ENCODE results near the gene ACP7.

ACP7 gene

DNA sequence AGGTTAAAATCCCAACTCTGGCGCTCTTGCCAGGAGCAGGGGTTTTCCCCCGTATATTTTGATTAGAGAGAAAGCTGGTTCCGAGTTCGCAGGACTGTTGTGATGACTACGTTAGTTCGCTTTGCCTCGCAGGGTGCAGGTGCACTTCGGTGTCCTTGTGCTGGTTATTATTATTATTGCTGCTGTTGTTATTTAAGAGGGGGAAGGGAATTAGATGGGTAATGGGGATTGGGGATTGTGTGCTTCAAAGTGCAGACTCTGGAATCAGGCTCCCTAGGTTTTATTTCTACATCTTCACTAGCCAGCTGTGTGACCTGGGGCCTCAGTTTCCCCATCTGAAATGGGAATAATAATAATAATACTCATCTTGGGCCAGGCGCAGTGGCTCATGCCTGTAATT lies 15.2 kb downstream of the ACP7 start:
- TF ChIP-seq SIN3A (IDR thresholded peaks at IDR 0.05; ENCODE audit: borderline replicate concordance, insufficient read depth, low read length) (no peak), POLR2AphosphoS5 (IDR thresholded peaks at IDR 0.05; ENCODE audit: low read depth, low read length) (no peak), TAF1 (IDR thresholded peaks at IDR 0.05; ENCODE audit: borderline replicate concordance, insufficient read depth, low read length) (no peak), FOXP2 (optimal IDR thresholded peaks at IDR 0.05; ENCODE audit: borderline replicate concordance, extremely low read depth, extremely low read length, insufficient read depth) (no peak)
- TF ChIP-seq, protein P1, sequence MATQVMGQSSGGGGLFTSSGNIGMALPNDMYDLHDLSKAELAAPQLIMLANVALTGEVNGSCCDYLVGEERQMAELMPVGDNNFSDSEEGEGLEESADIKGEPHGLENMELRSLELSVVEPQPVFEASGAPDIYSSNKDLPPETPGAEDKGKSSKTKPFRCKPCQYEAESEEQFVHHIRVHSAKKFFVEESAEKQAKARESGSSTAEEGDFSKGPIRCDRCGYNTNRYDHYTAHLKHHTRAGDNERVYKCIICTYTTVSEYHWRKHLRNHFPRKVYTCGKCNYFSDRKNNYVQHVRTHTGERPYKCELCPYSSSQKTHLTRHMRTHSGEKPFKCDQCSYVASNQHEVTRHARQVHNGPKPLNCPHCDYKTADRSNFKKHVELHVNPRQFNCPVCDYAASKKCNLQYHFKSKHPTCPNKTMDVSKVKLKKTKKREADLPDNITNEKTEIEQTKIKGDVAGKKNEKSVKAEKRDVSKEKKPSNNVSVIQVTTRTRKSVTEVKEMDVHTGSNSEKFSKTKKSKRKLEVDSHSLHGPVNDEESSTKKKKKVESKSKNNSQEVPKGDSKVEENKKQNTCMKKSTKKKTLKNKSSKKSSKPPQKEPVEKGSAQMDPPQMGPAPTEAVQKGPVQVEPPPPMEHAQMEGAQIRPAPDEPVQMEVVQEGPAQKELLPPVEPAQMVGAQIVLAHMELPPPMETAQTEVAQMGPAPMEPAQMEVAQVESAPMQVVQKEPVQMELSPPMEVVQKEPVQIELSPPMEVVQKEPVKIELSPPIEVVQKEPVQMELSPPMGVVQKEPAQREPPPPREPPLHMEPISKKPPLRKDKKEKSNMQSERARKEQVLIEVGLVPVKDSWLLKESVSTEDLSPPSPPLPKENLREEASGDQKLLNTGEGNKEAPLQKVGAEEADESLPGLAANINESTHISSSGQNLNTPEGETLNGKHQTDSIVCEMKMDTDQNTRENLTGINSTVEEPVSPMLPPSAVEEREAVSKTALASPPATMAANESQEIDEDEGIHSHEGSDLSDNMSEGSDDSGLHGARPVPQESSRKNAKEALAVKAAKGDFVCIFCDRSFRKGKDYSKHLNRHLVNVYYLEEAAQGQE (IDR thresholded peaks at IDR 0.05; ENCODE audit: insufficient read depth in 1 of 2, low read depth in 2 of 2, low read length in 2 of 2), result no peak

GRCh38 chr19:39100500-39101166 lies 16.5 kb downstream of the ACP7 start:
- TF ChIP-seq TAF1 (IDR thresholded peaks at IDR 0.05; ENCODE audit: borderline replicate concordance, insufficient read depth, low read length) (no peak), POLR2AphosphoS5 (IDR thresholded peaks at IDR 0.05; ENCODE audit: low read depth, low read length) (no peak), FOXP2 (optimal IDR thresholded peaks at IDR 0.05; ENCODE audit: borderline replicate concordance, extremely low read depth, extremely low read length, insufficient read depth) (no peak), SIN3A (IDR thresholded peaks at IDR 0.05; ENCODE audit: borderline replicate concordance, insufficient read depth, low read length) (no peak)
- TF ChIP-seq, protein P1 (IDR thresholded peaks at IDR 0.05; ENCODE audit: insufficient read depth in 1 of 2, low read depth in 2 of 2, low read length in 2 of 2), result no peak

DNA sequence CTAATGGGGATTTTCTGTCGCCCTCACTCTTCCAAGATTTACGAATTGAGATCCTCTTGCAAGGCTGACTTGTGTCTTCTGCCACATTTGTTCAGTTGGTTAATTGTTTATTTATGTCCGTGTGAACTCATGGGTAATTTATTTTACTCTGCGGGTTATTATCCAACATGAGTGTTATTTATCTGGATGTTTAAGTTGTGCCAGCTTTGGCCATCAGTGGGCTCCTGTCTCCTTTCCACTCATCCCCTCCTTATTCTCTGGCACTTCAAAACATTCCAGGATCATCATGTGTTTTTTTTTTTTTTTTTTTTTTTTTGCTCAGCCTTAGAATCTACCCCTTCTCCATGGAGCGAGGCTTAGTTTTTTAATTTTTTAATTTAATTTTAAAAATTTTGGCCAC lies 19.0 kb downstream of the ACP7 start:
- TF ChIP-seq FOXP2 (optimal IDR thresholded peaks at IDR 0.05; ENCODE audit: borderline replicate concordance, extremely low read depth, extremely low read length, insufficient read depth) (no peak), POLR2AphosphoS5 (IDR thresholded peaks at IDR 0.05; ENCODE audit: low read depth, low read length) (no peak), TAF1 (IDR thresholded peaks at IDR 0.05; ENCODE audit: borderline replicate concordance, insufficient read depth, low read length) (no peak), SIN3A (IDR thresholded peaks at IDR 0.05; ENCODE audit: borderline replicate concordance, insufficient read depth, low read length) (no peak)
- TF ChIP-seq, protein P1 (IDR thresholded peaks at IDR 0.05; ENCODE audit: insufficient read depth in 1 of 2, low read depth in 2 of 2, low read length in 2 of 2), result no peak

- no peak for TF ChIP-seq FOXP2 (optimal IDR thresholded peaks at IDR 0.05; ENCODE audit: borderline replicate concordance, extremely low read depth, extremely low read length, insufficient read depth)
Measured at GRCh38 chr19:39104186-39104596, 20.0 kb downstream of the ACP7 start.

DNA sequence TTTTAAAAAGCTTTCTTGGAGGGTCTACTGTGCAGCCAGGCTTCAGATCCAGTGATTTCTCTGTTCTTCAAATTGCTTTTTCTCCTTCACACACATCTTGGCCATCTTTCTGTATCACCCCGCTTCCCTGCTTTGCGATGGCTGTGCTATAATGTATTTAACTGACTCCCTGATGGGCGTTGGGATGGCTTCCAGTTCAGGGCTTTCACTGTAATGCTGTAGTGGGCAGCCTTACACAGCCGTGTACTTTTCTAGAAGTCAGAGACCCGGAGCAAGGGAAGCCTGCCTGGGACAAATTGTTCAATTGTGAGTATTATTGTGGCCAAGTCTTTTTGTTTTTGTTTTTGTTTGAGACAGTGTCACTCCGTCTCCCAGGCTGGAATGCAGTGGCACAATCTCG lies 22.0 kb downstream of the ACP7 start:
- TF ChIP-seq SIN3A (IDR thresholded peaks at IDR 0.05; ENCODE audit: borderline replicate concordance, insufficient read depth, low read length) (no peak), TAF1 (IDR thresholded peaks at IDR 0.05; ENCODE audit: borderline replicate concordance, insufficient read depth, low read length) (no peak), POLR2AphosphoS5 (IDR thresholded peaks at IDR 0.05; ENCODE audit: low read depth, low read length) (no peak), FOXP2 (optimal IDR thresholded peaks at IDR 0.05; ENCODE audit: borderline replicate concordance, extremely low read depth, extremely low read length, insufficient read depth) (no peak)
- TF ChIP-seq, protein P1 (IDR thresholded peaks at IDR 0.05; ENCODE audit: insufficient read depth in 1 of 2, low read depth in 2 of 2, low read length in 2 of 2), result no peak

Measured in PFSK-1 (cell line).